Measurements from ENCODE around the gene THRB. TPM values are rescaled to one million over a fixed set of nuclear protein-coding genes. Genes with fewer than 3 reads are reported as not detected.

Gene THRB
- total RNA-seq, 2 donors from 2014 or later: 0.24 to 0.26 TPM

DNA sequence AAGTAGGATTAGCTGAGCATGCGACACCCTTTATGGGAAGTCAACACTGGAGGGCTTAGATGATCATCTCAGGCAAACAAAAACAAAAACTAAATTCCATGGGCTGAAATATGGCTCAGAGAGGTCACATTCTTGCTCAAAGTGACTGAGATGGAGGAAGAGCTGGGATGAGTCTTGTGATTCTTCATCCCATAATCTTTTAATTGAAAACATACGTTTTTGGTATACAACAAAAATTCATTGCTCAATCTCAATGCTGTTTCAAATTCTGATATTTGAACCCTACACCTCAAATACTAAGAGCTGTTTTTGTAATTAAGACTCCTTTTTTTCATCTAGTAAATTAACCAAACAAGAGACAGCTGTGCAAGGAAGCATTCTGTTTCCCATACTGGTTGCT is 292.6 kb downstream of the THRB start:
- peaks cover 11% of the 10 kb centered on the region for H3K4me1 Mint-ChIP-seq
- Histone ChIP-seq H3K9me3 (ENCODE audit: control insufficient read depth, low read length) (peaks cover 12% of the 10 kb centered on the region), H3K4me3 (ENCODE audit: low read length) (no peak overlapping the region), H3K36me3 (ENCODE audit: control insufficient read depth, insufficient read depth, low read length) (no peaks in the 10 kb centered on the region), H3K9ac (ENCODE audit: extremely low read depth, low read length, poor library complexity, severe bottlenecking) (no peak overlapping the region), H3K4me1 (ENCODE audit: control insufficient read depth, insufficient read depth, low read length) (peaks cover 9% of the 10 kb centered on the region), H3K27ac (ENCODE audit: low read depth, low read length) (no peak overlapping the region), H3K27me3 (ENCODE audit: control insufficient read depth, insufficient read depth, low read length, poor library complexity, severe bottlenecking) (peaks cover 3% of the 10 kb centered on the region)
- no peak overlapping the region for H3K27ac Mint-ChIP-seq
- no peak for DNase-seq
- WGBS, 2 experiments (ENCODE audit: insufficient coverage in 1 of 2, insufficient read length in 1 of 2): 81 to 100% methylated on average over 2 of the region's 2 CpGs
- H3K27me3 Mint-ChIP-seq (ENCODE audit: insufficient read depth): peaks cover 11% of the 10 kb centered on the region
- TF ChIP-seq, protein P1, sequence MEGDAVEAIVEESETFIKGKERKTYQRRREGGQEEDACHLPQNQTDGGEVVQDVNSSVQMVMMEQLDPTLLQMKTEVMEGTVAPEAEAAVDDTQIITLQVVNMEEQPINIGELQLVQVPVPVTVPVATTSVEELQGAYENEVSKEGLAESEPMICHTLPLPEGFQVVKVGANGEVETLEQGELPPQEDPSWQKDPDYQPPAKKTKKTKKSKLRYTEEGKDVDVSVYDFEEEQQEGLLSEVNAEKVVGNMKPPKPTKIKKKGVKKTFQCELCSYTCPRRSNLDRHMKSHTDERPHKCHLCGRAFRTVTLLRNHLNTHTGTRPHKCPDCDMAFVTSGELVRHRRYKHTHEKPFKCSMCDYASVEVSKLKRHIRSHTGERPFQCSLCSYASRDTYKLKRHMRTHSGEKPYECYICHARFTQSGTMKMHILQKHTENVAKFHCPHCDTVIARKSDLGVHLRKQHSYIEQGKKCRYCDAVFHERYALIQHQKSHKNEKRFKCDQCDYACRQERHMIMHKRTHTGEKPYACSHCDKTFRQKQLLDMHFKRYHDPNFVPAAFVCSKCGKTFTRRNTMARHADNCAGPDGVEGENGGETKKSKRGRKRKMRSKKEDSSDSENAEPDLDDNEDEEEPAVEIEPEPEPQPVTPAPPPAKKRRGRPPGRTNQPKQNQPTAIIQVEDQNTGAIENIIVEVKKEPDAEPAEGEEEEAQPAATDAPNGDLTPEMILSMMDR (conservative IDR thresholded peaks at IDR 0.05): no peak
- peaks cover 33% of the 10 kb centered on the region for H3K9me3 Mint-ChIP-seq
- no peaks in the 10 kb centered on the region for H3K36me3 Mint-ChIP-seq (ENCODE audit: low read depth)
- no peak overlapping the region for H3K4me3 Mint-ChIP-seq

- H3K36me3 ChIP-seq (ENCODE audit: control insufficient read depth, insufficient read depth, low read length): no peaks in the 10 kb centered on the region
- DNase-seq: no peak
- Mint-ChIP-seq H3K27ac (no peak overlapping the region), H3K4me1 (peaks cover 11% of the 10 kb centered on the region), H3K36me3 (ENCODE audit: low read depth) (no peaks in the 10 kb centered on the region), H3K9me3 (peaks cover 33% of the 10 kb centered on the region), H3K27me3 (ENCODE audit: insufficient read depth) (peaks cover 9% of the 10 kb centered on the region), H3K4me3 (no peak overlapping the region)
- no peak overlapping the region for H3K27ac ChIP-seq (ENCODE audit: low read depth, low read length)
- H3K9ac ChIP-seq (ENCODE audit: extremely low read depth, low read length, poor library complexity, severe bottlenecking): no peak overlapping the region
- 92 to 100% methylated on average over 1 of the region's 1 CpG for WGBS, 2 experiments (ENCODE audit: insufficient coverage in 1 of 2, insufficient read length in 1 of 2)
- peaks cover 9% of the 10 kb centered on the region for H3K4me1 ChIP-seq (ENCODE audit: control insufficient read depth, insufficient read depth, low read length)
- H3K9me3 ChIP-seq (ENCODE audit: control insufficient read depth, low read length): peaks cover 12% of the 10 kb centered on the region
- H3K27me3 ChIP-seq (ENCODE audit: control insufficient read depth, insufficient read depth, low read length, poor library complexity, severe bottlenecking): peaks cover 10% of the 10 kb centered on the region
- TF ChIP-seq, protein P1 (conservative IDR thresholded peaks at IDR 0.05): no peak
- H3K4me3 ChIP-seq (ENCODE audit: low read length): no peak overlapping the region
Observed at GRCh38 chr3:24201301-24201700, 293.3 kb downstream of the THRB start.

DNA sequence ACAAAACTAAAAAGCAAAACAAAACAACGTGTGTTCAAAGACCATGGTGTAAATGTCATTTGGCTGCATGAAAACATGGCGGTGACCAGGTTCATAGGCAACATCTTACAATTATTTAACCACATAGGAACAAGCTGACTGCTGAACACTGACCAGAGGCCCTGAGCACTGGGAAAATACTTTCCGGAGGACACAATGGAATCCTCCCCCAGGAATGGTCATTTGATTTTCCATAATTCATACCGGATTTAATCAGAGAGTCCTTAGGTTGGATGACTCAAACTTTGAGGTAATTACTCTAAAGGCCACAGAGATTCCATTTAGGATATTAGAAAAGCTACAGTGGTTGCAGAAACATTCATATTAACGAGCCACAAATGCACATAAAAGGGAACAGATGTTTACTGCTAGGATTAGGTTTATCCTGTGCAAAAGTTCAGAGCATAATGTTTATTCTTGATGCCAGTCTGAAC is 294.8 kb downstream of the THRB start:
- H3K27ac Mint-ChIP-seq: no peak overlapping the region
- H3K36me3 ChIP-seq (ENCODE audit: control insufficient read depth, insufficient read depth, low read length): no peaks in the 10 kb centered on the region
- no peak overlapping the region for H3K4me3 Mint-ChIP-seq
- H3K9me3 Mint-ChIP-seq: peaks cover 29% of the 10 kb centered on the region
- peaks cover 10% of the 10 kb centered on the region for H3K27me3 ChIP-seq (ENCODE audit: control insufficient read depth, insufficient read depth, low read length, poor library complexity, severe bottlenecking)
- peaks cover 11% of the 10 kb centered on the region for H3K4me1 Mint-ChIP-seq
- peaks cover 6% of the 10 kb centered on the region for H3K27me3 Mint-ChIP-seq (ENCODE audit: insufficient read depth)
- no peak overlapping the region for H3K27ac ChIP-seq (ENCODE audit: low read depth, low read length)
- peaks cover 9% of the 10 kb centered on the region for H3K4me1 ChIP-seq (ENCODE audit: control insufficient read depth, insufficient read depth, low read length)
- 82 to 95% methylated on average over 4 to 5 of the region's 5 CpGs for WGBS, 2 experiments (ENCODE audit: insufficient coverage in 1 of 2, insufficient read length in 1 of 2)
- TF ChIP-seq, protein P1 (conservative IDR thresholded peaks at IDR 0.05): no peak
- H3K4me3 ChIP-seq (ENCODE audit: low read length): peak overlapping the region; percentile 46
- no peaks in the 10 kb centered on the region for H3K36me3 Mint-ChIP-seq (ENCODE audit: low read depth)
- no peak for DNase-seq
- H3K9me3 ChIP-seq (ENCODE audit: control insufficient read depth, low read length): peaks cover 12% of the 10 kb centered on the region
- H3K9ac ChIP-seq (ENCODE audit: extremely low read depth, low read length, poor library complexity, severe bottlenecking): no peak overlapping the region
